Eye (tissue), 1 donor: ENCODE measurements around the gene FKBP3.
"Not testable (repeated sequence)": the region's sequence is repeated elsewhere in the genome, so short reads cannot be mapped to it uniquely, and the experiment has no call there.

Experiments used
- DNase-seq: peaks from one replicate; pipeline ENCODE4 v3.0.0-alpha.2; 2015

The FKBP3 gene

DNA sequence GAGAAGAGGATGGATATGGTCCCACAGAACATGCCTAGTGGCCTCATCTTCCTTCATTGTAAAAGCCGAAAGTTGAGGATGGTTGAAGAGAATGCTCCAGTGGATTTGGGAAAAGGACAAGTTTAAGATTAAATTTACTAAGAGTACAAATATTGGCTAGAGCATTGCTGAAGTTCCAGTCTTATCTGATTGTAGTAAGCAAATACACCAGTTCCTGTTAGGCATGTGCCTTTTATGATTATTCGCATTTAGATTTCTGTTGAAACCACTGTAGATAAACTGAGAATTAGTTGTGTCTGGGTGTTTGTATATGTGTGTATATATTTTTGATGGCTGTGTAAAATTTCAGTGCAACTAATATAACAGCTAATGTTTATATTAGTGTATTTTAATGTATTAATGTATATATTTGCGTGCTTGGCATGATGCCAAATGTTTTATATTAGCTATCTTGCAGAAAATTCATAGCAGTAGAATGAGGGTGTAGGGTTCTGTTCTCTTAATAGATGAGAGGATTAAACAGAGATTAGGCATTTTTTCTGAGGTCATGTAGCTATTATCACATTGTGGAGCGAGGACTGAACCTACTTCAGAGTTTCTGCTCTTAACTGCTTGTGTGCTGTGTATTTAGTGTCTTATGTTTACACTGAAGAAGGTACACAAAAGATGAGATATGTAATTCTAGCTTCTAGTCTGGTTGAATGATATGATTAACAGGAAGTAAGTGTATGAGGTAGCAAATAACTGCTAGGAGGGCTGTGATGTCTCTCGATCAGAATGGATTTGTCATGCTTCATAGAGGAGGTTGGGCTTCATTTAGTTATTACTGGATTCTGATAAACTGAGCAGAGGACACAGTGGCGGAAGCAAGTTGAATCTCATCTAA is 21.1 kb downstream of the FKBP3 start:
- peak; percentile 5 for DNase-seq

DNA sequence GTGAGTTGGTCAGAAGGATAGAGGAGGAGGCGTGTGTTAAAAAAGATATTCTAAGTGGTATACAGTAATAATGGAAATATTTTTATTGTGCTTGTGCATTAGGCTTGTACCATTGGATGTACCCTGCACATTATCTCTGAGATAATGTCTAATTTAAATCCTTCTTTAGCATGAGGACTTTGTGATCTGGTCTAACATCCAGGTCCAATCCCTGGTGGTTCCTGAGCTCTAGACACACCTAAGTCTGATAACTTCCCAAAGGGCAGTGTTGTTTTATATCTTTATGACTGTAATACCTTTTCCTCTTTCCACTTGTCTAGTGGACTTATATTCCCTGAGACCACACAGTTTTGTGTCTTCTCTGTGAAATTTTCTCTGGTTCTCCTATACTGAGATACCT is 29.7 kb downstream of the FKBP3 start:
- no peak for DNase-seq

DNA sequence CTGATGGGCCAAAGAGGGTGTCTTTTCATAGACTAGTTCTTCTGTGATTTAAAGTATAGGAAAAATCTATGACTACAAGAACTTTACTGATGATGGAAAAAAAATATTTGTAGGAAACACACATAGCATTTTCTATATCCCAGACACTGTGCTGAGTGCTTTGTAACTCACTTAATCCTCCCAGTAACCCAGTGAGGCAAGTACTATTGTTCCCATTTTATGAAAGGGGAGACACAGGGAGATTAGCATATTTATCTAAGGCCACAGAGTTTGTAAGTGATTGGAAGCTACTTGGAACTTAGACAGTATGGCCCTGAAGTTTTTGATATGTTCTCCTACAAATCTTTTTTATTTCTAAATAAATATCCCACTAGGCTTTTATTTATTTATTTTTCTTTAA is 30.5 kb downstream of the FKBP3 start:
- DNase-seq: no peak

DNA sequence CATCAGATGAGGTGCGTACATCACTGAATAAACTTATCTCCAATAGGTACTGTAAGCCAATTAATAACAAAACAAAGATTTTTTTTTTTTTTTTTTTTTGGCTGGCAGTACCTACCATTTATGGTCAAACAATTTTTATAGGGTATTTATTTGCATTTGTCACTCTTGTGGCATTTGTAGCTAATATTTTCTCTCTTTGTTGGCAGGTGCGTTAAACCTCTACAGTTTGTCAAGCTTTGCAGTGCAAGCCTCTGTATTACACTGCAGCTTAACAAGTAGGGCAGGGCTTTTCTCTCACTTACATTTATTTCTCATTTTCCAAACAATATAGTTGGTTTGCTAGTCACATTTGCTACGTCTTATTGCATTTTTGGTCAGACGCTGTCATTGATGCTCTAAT is 38.1 kb downstream of the FKBP3 start:
- DNase-seq: no peak

DNA sequence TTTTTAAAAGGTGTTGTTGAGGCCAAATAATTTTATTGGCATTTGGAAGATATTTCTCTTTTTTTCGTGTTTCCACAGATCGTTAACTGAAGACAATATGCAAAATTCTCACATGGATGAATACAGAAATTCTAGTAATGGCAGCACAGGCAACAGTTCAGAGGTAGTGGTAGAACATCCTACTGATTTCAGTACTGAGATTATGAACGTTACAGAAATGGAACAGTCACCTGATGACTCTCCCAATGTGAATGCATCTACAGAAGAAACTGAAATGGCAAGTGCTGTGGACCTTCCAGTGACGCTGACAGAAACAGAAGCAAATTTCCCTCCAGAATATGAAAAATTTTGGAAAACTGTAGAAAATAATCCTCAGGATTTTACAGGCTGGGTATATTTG is 39.1 kb downstream of the FKBP3 start:
- no peak for DNase-seq

DNA sequence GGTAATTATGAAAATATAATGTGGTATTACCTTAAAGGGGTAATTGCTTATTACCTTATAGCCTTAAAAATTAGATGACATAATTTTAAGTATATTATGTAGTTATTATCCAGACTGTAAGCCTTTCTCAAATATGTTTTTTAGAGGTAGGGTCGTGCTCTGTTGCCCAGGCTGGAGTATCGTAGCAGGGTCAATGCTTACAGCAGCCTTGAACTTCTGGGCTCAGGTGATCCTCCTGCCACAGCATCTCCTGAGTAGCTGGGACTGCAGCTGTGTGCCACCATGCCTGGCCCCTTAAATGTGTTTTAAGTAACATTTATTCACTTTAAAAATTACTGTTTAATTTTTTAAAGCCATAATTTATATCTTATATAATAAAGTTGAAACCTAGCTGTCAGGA is 40.0 kb downstream of the FKBP3 start:
- no peak for DNase-seq

DNA sequence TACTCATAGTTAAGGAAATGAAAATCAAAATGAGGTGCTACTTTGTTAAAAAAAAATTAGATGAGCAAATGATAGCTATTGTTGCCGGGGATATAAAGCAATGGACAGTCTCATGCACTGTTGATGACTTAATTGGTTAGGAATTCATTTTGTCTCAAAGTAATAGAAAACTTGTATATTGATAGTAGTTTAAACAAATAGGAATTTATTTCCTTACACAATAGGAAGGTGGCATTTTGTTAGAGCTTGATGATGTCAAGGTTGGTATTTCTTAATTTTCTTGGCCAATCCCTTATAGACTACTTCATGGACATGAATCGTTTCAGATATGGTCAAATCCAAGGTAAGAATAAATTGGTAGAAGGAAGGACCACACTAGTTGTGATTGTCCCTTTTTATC is 42.6 kb downstream of the FKBP3 start:
- no peak for DNase-seq

DNA sequence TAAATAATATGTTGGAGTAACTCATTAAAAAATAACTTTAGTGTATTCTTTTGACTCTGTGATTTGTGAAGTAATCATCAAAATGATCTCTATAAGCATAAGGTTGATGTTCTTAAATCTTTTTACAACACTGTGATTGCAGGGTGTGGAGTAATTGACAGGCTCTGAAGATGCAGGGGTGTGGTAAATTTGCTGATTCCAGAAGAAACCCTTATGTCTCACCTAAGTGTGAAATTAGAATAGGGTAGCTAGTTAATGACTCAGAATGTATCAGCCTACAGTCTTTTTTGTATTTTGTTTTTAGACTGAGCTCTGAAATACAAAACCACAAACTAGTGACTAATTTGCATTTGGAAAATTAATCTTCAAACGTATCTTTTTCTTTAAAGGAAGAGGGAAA is 44.5 kb downstream of the FKBP3 start:
- DNase-seq: no peak

DNA sequence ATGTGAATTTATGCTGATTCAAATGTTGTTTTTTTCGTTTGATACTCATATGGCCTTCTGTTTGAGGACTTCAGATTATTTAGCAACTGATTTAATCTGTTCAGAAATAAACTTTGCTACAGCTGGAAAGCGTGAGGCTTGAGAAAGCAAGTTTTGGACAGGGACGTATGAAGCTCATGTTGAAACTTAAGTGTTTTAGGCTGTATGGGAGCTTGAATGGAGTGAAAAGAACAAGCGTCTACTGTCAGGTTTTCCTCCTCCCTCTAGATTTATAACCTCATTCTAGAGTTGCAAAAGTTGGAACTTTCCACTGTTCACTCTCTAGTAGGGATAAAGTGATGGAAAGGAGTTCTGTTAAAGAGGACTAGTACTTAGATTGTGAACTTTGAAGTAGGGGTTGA is 49.3 kb downstream of the FKBP3 start:
- DNase-seq: peak; percentile 24

DNA sequence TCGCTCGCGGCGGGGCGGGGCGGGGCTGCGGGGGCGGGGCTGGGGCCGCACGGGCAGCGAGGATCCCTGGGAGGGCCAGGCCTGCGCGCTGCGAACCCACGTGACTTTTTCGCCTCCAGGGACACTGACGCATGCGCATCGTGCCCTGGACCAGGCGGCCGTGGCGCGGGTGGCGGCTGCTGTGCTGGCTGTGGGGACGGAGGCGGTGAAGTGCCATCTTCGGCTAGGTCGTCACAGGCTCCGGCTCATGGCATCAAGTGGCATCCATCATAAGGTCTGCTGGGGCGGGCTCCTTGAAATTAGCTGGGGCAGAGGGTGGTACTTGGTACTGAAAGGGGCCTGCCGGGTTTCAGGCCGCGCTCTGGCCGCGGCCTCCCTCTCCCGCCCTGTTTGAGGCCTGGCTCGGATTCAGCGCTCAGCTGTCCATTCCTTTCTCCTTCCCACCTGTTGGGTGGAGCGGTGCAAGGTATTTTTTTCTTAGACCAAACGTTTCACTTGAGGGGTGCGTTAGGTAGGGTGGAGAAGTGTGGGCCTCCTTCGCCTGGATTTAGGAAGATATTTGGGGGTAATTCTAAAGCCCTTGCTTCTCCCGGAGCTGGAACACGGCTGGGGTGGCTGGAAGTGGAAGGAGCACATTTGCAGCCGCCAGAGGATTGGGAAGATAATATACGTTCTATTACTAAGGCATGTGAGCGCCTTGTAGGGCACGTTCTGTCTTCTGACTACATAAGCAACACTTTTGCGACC is 50.1 kb downstream of the FKBP3 start, which contains the start of gene PRPF39:
Gene PRPF39, plus strand, starts transcription at position 141 of the 747 bp plus-strand sequence. CDS start 11,124 bp downstream, outside the sequence.
- DNase-seq: peak; percentile 98

DNA sequence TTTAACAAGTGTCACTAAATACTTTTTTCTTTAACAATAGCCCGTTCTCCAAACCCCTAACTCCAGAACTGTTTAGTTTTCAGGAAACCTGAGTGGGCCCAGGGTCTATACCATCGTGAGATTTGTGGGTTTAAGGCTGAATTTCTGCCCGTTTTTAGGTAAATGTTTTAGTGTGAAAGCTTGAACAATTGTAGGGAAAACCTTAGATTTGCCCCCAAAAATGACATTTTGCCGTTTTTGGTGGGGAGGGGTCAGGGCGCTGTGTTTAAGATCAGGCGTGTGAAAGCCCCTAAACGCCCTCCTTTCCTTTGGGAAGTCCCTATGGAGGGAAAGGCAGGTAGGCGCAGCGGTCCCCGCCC is 50.7 kb downstream of the FKBP3 start:
- no peak for DNase-seq

DNA sequence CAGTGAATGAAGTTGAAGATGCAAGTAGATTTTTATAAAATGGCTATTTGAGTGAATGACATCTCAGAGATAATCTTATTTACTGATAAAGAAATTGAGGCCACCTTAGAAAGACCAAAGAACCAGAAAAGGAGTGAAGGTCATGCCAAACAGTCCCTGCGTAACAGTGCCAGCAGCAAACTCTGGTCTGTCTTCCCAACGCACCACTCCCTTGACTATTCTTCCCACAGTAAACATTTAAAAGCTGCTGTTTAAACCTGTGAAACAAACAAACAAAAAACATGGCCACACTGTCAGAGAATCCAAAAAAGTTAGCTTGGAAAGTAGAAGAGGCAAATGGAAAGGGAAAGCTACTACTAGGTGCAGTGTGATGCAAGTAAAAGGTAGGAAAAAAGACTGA is 51.9 kb downstream of the FKBP3 start:
- DNase-seq: no peak

DNA sequence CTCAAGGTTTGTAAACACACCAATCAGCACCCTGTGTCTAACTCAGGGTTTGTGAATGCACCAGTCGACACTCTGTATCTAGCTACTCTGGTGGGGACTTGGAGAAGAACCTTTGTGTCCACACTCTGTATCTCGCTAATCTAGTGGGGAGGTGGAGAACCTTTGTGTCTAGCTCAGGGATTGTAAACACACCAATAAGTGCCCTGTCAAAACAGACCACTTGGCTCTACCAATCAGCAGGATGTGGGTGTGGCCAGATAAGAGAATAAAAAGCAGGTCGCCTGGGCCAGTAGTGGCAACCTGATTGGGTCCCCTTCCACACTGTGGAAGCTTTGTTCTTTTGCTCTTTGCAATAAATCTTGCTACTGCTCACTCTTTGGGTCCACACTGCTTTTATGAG is 53.2 kb downstream of the FKBP3 start:
- DNase-seq: not testable (repeated sequence)

DNA sequence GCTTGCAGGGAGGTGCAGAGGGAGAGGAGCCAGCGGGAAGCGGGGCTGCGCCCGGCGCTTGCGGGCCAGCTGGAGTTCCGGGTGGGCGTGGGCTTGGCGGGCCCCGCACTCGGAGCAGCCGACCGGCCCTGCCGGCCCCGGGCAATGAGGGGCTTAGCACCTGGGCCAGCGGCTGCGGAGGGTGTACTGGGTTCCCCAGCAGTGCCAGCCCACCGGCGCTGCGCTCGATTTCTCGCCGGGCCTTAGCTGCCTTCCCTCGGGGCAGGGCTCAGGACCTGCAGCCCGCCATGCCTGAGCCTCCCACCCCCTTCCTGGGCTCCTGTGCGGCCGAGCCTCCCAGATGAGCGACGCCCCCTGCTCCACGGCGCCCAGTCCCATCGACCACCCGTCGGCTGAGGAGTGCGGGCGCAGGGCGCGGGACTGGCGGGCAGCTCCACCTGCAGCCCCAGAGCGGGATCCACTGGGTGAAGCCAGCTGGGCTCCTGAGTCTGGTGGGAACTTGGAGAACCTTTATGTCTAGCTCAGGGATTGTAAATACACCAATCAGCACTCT is 53.8 kb downstream of the FKBP3 start:
- DNase-seq: not testable (repeated sequence)

DNA sequence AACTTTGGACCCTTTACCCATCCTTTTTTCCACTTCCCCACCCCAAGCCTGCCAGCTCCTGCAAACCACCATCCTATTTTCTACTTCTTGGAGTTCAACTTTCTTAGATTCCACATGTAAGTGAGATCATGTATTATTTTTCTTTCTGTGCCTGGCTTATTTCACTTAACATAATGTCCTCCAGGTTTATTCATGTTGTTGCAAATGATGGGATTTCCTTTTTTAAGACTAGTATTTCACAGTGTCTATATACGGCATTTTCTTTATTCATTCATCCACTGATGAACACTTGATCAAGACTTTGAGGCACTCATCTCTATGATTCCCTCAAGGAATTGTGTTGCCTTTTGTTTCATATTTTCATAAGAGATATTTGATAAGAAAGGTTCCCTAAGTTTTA is 56.0 kb downstream of the FKBP3 start:
- DNase-seq: no peak

DNA sequence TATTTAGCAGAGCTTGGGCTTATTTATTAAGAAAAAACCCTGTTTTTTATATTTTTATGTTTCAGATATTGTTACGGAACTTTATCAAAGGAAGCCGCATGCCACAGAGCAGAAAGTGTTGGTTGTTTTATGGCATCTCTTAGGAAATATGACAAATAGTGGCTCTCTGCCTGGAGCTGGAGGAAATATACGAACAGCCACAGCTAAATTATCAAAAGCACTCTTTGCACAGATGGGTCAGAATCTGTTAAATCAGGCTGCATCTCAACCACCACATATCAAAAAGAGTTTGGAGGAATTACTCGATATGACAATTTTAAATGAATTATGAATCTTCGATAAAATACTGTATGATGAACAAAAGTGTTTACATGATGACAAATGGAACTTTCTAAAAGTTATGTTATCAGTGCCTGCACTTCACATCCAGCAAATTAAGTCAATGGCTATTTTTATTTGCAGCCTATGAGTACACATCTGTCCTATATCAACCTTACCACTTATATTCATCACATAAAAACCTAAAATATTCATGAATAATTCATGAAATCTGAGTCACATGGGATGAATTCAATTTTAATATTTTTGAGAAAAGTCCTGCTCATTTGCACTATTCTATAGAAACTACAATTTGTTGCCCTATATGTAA is 60.9 kb downstream of the FKBP3 start:
- no peak for DNase-seq

DNA sequence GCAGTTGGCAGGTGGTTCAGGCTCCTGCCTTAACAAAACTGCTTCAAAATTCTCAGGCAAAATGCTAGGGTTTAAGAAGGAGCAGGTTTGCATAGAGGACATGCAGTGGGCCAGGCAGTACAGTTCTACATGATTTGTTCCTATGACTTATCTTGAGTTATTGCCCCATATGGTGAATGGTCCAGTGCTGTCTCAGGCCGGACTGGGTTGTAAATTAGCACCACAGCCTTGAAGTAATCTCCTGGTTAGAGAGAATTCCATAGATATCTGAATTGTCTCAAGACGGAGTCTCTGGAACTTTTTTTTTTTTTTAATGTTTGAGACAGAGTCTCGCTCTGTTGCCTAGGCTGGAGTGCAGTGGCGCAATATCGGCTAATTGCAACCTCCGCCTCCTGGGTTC is 62.2 kb downstream of the FKBP3 start:
- DNase-seq: no peak

DNA sequence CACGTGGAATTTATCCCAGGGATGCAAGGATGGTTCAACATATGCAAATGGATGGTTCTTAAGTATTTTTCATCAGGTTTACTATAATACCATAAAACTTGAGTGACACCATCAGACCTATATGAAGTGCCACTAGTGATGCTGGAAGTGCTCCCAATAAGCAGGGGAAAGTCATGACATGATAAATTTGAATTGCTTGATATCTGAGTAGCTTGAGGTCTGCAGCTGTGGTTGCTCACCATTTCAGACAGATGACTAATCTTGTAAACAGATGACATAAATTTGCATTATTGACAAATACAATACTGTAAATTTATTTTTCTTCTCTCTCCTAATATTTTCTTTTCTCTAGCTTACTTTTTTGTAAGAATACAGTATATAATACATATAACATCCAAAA is 64.1 kb downstream of the FKBP3 start:
- DNase-seq: no peak

DNA sequence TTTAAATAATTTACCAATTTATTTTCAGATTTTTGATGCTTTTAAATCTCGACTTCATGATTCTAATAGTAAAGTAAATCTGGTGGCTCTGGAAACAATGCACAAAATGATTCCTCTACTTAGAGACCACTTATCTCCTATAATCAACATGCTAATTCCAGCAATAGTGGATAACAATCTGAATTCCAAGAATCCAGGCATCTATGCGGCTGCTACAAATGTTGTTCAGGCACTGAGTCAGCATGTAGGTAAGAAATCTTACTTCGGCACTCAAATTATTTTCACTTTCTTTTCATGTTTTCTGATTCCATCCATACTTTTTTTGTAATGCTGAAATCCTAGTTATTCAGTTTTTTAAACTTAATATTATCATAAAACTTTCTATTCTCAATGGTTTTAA is 65.9 kb downstream of the FKBP3 start:
- DNase-seq: no peak

DNA sequence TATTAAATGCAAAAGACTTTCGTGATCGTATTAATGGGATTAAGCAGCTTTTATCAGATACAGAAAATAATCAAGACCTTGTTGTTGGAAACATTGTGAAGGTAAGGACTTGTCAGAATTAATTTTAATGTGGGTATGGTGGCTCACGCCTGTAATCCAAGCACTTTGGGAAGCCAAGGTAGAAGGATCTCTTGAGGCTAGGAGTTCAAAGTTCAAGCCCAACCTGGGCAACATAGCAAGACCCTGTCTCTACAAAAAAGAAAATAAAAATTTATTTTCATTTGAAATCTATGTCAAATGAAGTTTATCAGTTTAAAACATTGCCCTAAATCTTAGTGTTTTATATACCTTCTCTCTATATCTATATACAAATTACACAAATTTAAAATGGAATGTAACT is 67.6 kb downstream of the FKBP3 start:
- DNase-seq: no peak

DNA sequence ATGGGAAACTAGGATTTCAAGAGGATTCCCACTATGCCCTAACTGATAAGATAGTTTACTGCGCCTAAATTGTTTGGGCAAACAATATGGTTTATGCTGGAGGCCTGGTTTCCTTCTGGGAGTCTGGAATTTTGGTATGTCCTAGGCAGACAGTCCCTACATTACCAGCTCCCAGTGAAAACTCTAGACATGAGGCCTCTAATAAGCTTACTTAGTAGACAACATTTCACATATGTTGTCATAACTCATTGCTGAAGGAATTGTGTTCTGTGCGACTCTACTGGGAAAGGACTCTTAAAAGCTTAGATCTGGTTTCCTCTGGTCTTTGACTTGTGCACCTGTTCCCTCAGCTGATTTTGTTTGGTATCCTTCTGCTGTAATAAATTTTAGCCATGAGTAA is 68.3 kb downstream of the FKBP3 start:
- no peak for DNase-seq
